GM12874 (cell line): ENCODE measurements around the gene GJC2.

Experiments
- CTCF ChIP-seq: IDR thresholded peaks from 2 replicates; pipeline ENCODE4 v1.5.1; 2011; ENCODE audit warnings: low read depth, mild to moderate bottlenecking, control low read depth, low read length, moderate library complexity; ENCODE audit not compliant: insufficient read depth

GJC2 gene

GRCh38 chr1:228205526-228206436 lies 56.1 kb downstream of the GJC2 start:
- no peak for TF ChIP-seq CTCF

DNA sequence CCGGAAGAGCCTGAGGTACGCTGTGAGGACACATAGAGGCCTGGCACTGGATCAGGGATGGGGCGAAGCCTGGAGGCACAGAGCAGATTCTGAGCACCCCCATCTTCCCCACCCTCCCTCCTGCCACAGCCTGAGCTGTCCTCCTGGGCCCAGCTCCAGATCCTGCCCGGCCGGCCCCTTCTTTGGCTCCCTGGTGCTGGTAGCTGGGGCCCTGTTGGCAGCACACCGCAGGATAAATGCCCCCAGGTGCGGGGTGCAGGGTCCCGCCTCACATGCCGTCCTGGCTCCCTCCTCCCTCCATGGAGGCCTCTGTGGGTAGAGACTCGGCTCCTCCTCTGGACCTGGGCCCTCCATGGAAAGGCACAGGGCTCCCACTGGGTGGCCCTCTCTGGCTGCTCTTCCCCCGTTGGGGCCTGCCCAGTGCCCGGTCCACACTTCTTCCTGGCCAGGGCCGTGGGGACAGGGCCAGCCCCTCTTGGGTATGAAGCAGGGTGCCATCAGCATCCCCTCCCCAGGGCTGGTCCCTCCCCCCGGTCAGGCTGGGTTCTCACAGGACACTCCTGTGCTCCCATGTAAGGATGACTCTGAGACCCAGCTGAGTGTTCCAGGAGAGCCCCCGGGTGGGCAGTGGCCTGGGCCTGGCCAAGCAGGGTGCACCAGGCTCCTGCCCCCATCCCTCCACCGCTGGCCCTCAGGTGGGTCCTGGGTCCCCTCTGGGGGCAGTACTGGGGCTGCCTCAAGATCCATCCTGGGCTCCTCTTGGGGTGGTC lies 57.0 kb downstream of the GJC2 start:
- TF ChIP-seq CTCF = no peak

DNA sequence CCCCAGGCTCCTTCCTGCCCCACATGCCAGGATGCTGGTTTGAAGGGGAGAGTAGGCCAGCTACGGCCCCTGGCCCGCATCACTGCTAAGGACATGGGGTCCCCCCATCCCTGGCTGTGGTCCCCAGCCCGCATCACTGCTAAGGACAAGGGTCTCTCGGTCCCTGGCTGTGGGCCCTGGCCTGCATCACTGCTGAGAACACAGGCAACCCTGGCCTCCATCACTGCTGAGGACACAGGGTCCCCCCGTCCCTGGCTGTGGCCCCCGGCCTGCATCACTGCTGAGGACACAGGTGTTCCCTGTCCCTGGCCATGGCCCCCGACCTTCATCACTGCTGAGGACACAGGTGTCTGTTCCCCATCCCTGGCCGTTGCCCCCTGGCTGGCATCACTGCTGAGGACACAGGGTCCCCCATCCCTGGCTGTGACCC lies 57.7 kb downstream of the GJC2 start:
- TF ChIP-seq CTCF = no peak

- TF ChIP-seq CTCF = no peak
Measured at GRCh38 chr1:228207851-228208821, 58.4 kb downstream of the GJC2 start, which contains the start of gene OBSCN. OBSCN (plus strand) TSS chr1:228208044; CDS start chr1:228211784, 3,740 bp downstream.

DNA sequence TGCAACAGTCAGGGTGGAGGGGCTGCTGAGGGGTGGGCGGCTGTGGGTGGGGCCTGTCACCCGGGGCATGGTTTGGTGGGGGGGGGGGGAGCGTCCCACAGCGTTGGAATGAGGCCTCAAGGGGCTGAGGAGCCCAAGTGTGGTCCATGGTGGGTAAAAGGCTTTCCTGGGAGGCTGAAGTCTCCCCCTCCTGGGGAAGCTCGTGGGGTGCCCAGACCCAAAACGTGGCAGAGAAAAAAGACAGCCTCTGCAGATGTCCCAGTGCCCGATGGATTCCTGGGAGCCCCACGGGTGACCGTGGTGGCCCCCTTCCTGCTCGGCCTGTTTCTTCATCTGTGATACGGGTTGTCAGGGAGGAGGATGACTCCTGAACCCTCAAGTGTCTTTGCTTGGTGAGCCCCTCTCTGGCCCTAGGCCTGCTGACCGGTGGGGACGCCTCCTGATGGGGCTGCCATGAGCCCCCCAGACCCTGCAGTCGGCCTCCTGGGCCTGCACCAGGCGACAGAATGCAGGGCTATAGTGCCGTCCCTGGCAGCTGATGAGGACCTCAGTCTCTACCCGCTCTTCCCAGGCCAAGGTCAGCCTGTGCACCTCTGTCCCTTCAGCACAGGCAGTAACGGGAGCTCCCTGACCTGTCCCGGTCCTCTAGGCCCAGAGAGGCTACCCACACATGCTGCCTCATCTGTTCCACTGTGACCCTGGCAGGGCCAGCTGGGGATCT lies 59.3 kb downstream of the GJC2 start:
- TF ChIP-seq CTCF = no peak
